Measurements from ENCODE around the gene ZFPM1. TPM values are rescaled to one million over a fixed set of nuclear protein-coding genes. Genes with fewer than 3 reads are reported as not detected.

The ZFPM1 gene
- total RNA-seq, 2 donors from 2014 or later = 1.7 to 2.4 TPM

DNA sequence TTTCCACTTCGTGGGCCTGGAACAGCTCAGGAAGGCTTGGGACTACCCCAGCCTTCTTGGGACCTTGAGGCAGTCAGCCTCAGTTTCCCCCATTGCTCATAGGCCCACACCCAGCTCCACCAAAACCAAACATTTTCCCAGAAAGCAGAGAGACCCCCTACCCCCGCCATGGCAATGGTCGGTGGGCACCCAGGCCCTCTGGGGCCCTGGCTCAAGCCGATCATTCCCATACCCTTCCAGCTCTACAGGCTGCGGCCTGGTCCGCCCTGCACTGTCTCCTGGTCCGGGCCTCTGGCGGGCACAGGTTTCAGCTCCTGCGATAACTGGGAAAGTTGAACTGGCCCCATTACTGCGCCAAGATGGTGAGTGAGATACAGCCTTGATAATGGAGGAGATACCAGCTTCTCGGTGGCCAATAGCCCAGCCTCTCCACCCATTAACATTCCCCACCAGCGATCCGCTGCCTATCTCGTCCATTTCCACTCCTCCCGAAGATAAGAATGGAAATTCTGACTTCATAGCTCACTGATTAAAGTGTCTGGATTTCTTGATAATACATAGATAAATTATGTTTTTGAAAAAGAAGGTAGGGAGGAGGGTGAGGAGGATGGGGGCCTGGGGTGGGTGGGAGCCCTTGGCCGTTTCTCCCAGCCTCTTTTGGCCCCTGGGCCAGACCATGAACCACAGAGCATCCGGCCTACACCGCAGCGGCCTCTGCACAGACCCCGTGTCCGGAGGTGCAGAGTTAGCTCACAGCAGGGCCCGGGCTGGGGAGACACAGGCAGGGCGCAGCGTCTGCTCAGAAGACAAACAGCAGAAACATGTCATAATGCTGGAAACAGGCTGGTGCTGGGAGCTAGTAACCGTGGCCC lies 11.6 kb downstream of the ZFPM1 start:
- peak; percentile 83 for DNase-seq (ENCODE audit: low spot score)
- no peaks in the 10 kb centered on the region for H3K9me3 ChIP-seq
- no peaks in the 10 kb centered on the region for H3K27me3 ChIP-seq
- no peaks in the 10 kb centered on the region for H3K36me3 ChIP-seq
- H3K4me1 ChIP-seq = peaks cover 0 to 49% of the 10 kb centered on the region in 2 donors
- H3K4me3 ChIP-seq = no peak overlapping the region
- peak overlapping the region; percentile 4 to 18 for H3K27ac ChIP-seq
- TF ChIP-seq, protein P1, sequence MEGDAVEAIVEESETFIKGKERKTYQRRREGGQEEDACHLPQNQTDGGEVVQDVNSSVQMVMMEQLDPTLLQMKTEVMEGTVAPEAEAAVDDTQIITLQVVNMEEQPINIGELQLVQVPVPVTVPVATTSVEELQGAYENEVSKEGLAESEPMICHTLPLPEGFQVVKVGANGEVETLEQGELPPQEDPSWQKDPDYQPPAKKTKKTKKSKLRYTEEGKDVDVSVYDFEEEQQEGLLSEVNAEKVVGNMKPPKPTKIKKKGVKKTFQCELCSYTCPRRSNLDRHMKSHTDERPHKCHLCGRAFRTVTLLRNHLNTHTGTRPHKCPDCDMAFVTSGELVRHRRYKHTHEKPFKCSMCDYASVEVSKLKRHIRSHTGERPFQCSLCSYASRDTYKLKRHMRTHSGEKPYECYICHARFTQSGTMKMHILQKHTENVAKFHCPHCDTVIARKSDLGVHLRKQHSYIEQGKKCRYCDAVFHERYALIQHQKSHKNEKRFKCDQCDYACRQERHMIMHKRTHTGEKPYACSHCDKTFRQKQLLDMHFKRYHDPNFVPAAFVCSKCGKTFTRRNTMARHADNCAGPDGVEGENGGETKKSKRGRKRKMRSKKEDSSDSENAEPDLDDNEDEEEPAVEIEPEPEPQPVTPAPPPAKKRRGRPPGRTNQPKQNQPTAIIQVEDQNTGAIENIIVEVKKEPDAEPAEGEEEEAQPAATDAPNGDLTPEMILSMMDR (IDR thresholded peaks at IDR 0.05) = no peak

DNA sequence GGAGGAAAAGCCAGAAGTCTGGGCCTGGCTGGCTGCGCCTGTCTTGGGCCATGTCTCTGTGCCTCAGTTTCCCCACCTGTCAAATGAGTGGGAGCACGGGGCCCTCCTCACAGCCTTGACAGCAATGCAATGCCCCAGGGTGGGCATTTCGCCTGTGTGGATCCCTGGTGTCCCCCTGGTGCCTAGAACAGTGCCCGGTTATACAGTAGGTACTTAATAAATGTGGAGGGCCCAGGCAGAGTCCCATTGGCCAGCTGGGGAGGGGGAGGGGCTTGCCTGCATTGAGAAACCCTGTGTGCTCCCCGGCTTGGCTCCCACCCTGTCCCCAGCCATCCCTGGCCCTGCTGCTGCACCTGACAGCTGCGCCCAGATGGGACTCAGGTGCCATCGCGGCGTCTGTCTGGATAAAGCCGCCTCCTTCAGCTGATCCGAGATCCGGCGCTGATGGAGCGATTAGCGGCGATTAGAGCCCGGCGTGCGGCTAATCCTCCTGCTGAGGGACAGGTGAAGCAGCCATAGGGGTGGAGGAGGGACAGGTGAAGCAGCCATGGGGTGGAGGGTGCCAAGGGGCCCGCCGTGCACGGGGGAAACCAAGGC lies 12.4 kb downstream of the ZFPM1 start:
- Histone ChIP-seq H3K36me3 (no peaks in the 10 kb centered on the region), H3K4me3 (no peak overlapping the region), H3K27ac (peak overlapping the region; percentile 4 to 18), H3K27me3 (no peaks in the 10 kb centered on the region), H3K4me1 (peaks cover 0 to 44% of the 10 kb centered on the region in 2 donors), H3K9me3 (no peaks in the 10 kb centered on the region)
- DNase-seq (ENCODE audit: low spot score) = no peak
- TF ChIP-seq, protein P1 (IDR thresholded peaks at IDR 0.05) = no peak

DNA sequence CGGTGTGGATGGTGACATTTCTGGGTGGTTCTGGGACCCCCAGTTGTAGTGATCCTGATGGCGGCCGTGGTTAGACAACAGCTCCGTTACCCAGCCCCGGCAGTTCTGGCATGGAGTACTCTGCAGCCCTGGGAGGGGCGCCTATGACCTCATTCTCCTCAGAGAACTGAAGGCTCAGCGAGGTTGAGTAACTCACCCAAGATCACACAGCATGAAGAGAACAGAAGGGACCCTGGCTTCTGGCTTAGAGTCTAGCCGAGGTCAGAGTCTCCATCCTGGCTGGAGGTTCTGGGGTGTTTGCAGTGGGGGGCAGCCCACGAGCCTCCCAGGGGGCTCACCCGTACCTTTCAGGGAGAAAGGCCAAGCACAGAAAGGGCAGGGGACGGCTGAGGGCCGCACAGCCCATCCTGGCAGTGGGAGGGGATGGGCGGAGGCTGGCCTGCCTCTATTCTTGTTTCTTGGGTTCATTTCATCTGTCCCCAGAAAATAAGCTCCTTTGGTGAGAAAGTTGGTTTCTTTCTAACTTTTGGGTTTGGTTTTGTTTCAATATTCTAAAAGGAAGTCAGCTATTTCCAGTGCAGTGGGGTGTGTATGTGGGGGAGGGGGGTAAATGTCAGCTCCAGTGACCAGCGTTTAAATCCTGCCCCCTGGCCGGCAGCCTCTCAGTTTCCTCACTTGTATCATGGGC lies 13.2 kb downstream of the ZFPM1 start:
- no peaks in the 10 kb centered on the region for H3K36me3 ChIP-seq
- H3K4me3 ChIP-seq = no peak overlapping the region
- no peaks in the 10 kb centered on the region for H3K27me3 ChIP-seq

DNA sequence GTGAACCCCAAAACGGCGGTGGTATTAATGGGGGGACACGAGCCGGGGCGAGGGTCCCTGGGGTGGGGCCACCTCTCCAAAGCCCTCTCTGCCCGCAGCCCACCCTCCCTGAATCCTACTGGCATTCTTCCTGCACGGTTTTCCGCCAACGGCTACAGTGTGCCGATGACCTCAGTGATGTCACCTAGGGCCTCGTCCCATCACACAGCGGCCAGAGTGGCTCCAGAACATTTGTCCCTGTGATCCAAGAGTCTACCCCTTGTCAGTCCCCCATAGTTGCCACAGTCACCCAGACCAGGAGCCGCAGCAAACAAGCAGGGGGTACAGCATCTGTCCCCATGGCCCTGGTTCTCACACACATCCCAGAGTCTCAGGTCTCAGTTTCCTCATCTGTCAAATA lies 13.9 kb downstream of the ZFPM1 start:
- Histone ChIP-seq H3K4me1 (peaks cover 0 to 33% of the 10 kb centered on the region in 2 donors), H3K36me3 (no peaks in the 10 kb centered on the region), H3K27ac (no peak overlapping the region), H3K4me3 (no peak overlapping the region), H3K9me3 (no peaks in the 10 kb centered on the region), H3K27me3 (no peaks in the 10 kb centered on the region)
- TF ChIP-seq, protein P1 (IDR thresholded peaks at IDR 0.05) = no peak
- no peak for DNase-seq (ENCODE audit: low spot score)

More for the DNA sequence above, 13.2 kb downstream of the ZFPM1 start:
- Histone ChIP-seq H3K4me1 (peaks cover 0 to 40% of the 10 kb centered on the region in 2 donors), H3K9me3 (no peaks in the 10 kb centered on the region), H3K27ac (no peak overlapping the region)
- TF ChIP-seq, protein P1 (IDR thresholded peaks at IDR 0.05) = no peak
- DNase-seq (ENCODE audit: low spot score) = no peak

DNA sequence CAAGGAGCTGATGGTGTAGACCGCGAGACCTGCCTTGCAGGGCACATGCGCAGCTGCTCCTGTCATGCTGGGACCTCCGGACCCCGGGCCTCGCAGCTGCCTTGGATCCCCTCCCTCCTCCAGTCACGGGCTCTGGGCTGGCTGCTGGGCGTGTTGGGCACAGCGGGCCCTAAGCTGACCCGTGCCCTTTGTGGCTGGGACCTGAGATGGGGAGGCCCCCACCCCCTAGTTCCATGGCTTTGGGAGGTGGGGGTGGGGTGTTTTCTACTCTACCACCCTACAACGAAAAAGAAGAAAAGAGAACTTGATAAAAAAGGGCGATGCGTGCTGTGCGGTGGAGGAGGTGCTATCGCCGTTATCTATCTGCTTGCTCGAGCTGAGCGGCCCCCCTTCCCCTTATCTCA lies 14.5 kb downstream of the ZFPM1 start:
- DNase-seq (ENCODE audit: low spot score) = no peak
- TF ChIP-seq, protein P1 (IDR thresholded peaks at IDR 0.05) = no peak

More for the DNA sequence above, 14.5 kb downstream of the ZFPM1 start:
- Histone ChIP-seq H3K9me3 (no peaks in the 10 kb centered on the region), H3K4me1 (peaks cover 0 to 28% of the 10 kb centered on the region in 2 donors), H3K27ac (no peak overlapping the region), H3K36me3 (no peaks in the 10 kb centered on the region), H3K4me3 (no peak overlapping the region), H3K27me3 (no peaks in the 10 kb centered on the region)
